ENCODE data around the gene USP31. TPM values are rescaled to one million over a fixed set of nuclear protein-coding genes. Genes with fewer than 3 reads are reported as not detected.

The USP31 gene
- total RNA-seq, 4 donors from 2014 or later = 9.2 to 14.6 (median 12.4) TPM

- Histone ChIP-seq H3K27me3 (peaks cover 0 to 9% of the 10 kb centered on the region in 2 donors), H3K36me3 (no peaks in the 10 kb centered on the region), H3K27ac (no peak overlapping the region), H3K4me1 (no peaks in the 10 kb centered on the region), H3K9me3 (no peaks in the 10 kb centered on the region), H3K4me3 (no peak overlapping the region)
- TF ChIP-seq EP300 (IDR thresholded peaks at IDR 0.05) = no peak
- TF ChIP-seq POLR2A (IDR thresholded peaks at IDR 0.05) = no peak
- no peak for TF ChIP-seq CTCF (IDR thresholded peaks at IDR 0.05)
- DNase-seq (ENCODE audit: low spot score in 2 of 2) = no peak
- WGBS, 2 donors = 63 to 70% methylated on average over 3 of the region's 3 CpGs
Observed at GRCh38 chr16:23172994-23173393, 23.7 kb upstream of the USP31 start.

GRCh38 chr16:23172583-23172982, 23.3 kb upstream of the USP31 start:
- Histone ChIP-seq H3K4me3 (no peak overlapping the region), H3K27ac (no peak overlapping the region), H3K9me3 (no peaks in the 10 kb centered on the region), H3K36me3 (no peaks in the 10 kb centered on the region), H3K4me1 (no peaks in the 10 kb centered on the region), H3K27me3 (peaks cover 0 to 12% of the 10 kb centered on the region in 2 donors)
- TF ChIP-seq EP300 (IDR thresholded peaks at IDR 0.05) = no peak
- no peak for TF ChIP-seq POLR2A (IDR thresholded peaks at IDR 0.05)
- no peak for TF ChIP-seq CTCF (IDR thresholded peaks at IDR 0.05)
- 37 to 40% methylated on average over 6 to 7 of the region's 7 CpGs for WGBS, 2 donors
- no peak for DNase-seq (ENCODE audit: low spot score in 2 of 2)

- H3K4me1 ChIP-seq = no peaks in the 10 kb centered on the region
- no peaks in the 10 kb centered on the region for H3K9me3 ChIP-seq
- no peaks in the 10 kb centered on the region for H3K36me3 ChIP-seq
- peaks cover 0 to 11% of the 10 kb centered on the region in 2 donors for H3K27me3 ChIP-seq
- no peak overlapping the region for H3K4me3 ChIP-seq
- 69 to 81% methylated on average over 4 of the region's 4 CpGs for WGBS, 2 donors
- DNase-seq (ENCODE audit: low spot score in 2 of 2) = no peak
- H3K27ac ChIP-seq = no peak overlapping the region
- TF ChIP-seq POLR2A (IDR thresholded peaks at IDR 0.05) = no peak
Observed at GRCh38 chr16:23164736-23165135, 15.5 kb upstream of the USP31 start.

DNA sequence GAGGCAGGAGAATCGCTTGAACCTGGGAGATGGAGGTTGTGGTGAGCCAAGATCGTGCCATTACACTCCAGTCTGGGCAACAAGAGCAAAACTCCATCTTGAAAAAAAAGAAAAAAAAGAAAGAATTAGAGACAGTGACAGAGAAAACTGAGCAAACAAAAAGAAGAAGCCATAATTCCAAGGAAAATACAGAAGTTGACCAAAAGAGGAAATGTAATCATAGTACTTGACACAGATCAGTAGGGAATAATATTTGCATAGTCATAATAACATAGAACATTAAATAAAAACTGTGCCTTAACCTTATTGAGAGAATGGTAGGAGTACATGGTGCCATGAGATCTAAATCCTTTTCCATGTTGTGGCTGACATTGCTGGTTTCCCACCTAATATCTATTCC, 14.7 kb upstream of the USP31 start:
- Histone ChIP-seq H3K27ac (no peak overlapping the region), H3K36me3 (no peaks in the 10 kb centered on the region), H3K4me3 (no peak overlapping the region), H3K27me3 (peaks cover 0 to 11% of the 10 kb centered on the region in 2 donors), H3K9me3 (no peaks in the 10 kb centered on the region), H3K4me1 (no peaks in the 10 kb centered on the region)
- no peak for TF ChIP-seq EP300 (IDR thresholded peaks at IDR 0.05)
- TF ChIP-seq CTCF (IDR thresholded peaks at IDR 0.05) = no peak
- no peak for TF ChIP-seq POLR2A (IDR thresholded peaks at IDR 0.05)
- no peak for DNase-seq (ENCODE audit: low spot score in 2 of 2)
- 84 to 85% methylated on average over 2 of the region's 2 CpGs for WGBS, 2 donors

DNA sequence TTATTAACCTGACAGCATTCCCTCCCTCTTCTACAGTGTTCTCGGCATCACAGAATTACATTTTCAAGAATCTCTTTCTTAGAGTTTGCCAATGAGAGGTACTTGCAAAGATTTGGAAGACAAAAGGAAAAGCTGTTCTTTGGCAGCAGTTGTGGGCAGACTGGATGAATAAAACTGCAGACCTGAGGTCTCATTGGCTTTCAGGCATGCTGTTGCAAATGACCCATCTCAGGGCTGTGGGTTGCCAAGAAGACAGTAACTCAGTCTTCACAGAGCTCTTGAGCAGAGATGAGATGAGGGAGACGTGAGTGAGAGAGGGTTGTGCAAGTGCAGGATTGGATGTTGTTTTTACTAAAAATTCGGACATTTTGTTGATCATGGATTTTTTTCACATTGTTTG, 11.3 kb upstream of the USP31 start:
- TF ChIP-seq POLR2A (IDR thresholded peaks at IDR 0.05) = no peak
- H3K36me3 ChIP-seq = no peaks in the 10 kb centered on the region
- H3K27ac ChIP-seq = no peak overlapping the region
- peaks cover 0 to 2% of the 10 kb centered on the region in 2 donors for H3K27me3 ChIP-seq
- WGBS, 2 donors = 65 to 74% methylated on average over 3 of the region's 3 CpGs
- H3K9me3 ChIP-seq = no peaks in the 10 kb centered on the region
- no peak for DNase-seq (ENCODE audit: low spot score in 2 of 2)
- H3K4me3 ChIP-seq = no peak overlapping the region
- no peaks in the 10 kb centered on the region for H3K4me1 ChIP-seq

DNA sequence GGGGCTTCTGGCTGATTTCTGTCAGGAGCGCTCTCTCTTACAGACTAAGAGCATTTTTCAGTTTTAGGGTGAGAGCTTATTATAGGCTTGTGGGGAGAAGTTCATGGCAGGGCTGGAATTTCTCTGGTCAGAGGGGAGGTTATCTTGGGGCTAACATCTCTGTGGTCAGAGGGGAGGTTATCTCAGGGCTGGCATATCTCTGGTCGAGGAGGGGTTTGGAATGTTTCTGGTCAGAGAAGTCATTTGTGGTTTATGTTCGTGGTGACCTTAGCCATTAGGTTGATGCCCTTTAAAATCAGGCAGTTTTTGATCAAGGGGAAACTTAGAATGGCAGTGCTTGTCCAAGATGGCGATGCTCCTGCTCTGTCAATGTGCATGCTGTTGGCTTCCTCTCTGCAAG, 10.8 kb upstream of the USP31 start:
- Histone ChIP-seq H3K4me3 (no peak overlapping the region), H3K4me1 (no peaks in the 10 kb centered on the region), H3K9me3 (no peaks in the 10 kb centered on the region), H3K27ac (no peak overlapping the region), H3K27me3 (peaks cover 0 to 5% of the 10 kb centered on the region in 2 donors), H3K36me3 (no peaks in the 10 kb centered on the region)
- 62 to 78% methylated on average over 4 of the region's 4 CpGs for WGBS, 2 donors
- no peak for TF ChIP-seq POLR2A (IDR thresholded peaks at IDR 0.05)
- TF ChIP-seq CTCF (IDR thresholded peaks at IDR 0.05) = no peak
- TF ChIP-seq EP300 (IDR thresholded peaks at IDR 0.05) = no peak
- DNase-seq (ENCODE audit: low spot score in 2 of 2) = no peak

Measured in tibial nerve (tissue), 4 donors.